IgD-negative memory B cell (primary cell): ENCODE data around the gene TAF10. TPM values are rescaled to one million over a fixed set of nuclear protein-coding genes. Genes with fewer than 3 reads are reported as not detected.

Experiments used
- H3K27ac Mint-ChIP-seq, 3 donors: one replicate each; pipeline ENCODE4 v1.8.0; 2020 to 2022; ENCODE audit warnings: mild to moderate bottlenecking in 3 of 3, mixed read lengths in 3 of 3, moderate library complexity in 1 of 3
- H3K27me3 Mint-ChIP-seq: one replicate; pipeline ENCODE4 v1.8.0; 2021; ENCODE audit warnings: mixed read lengths
- H3K36me3 Mint-ChIP-seq: one replicate; pipeline ENCODE4 v1.8.0; 2020; ENCODE audit warnings: mild to moderate bottlenecking, mixed read lengths
- H3K4me1 Mint-ChIP-seq, 3 donors: one replicate each; pipeline ENCODE4 v1.8.0; 2020 to 2022; ENCODE audit warnings: mixed read lengths in 3 of 3, mild to moderate bottlenecking in 1 of 3
- H3K4me3 Mint-ChIP-seq, 4 donors: one replicate each; pipeline ENCODE4 v1.8.0; 2020 to 2022; ENCODE audit warnings: mild to moderate bottlenecking in 4 of 4, mixed read lengths in 4 of 4, moderate library complexity in 3 of 4
- H3K9me3 Mint-ChIP-seq, 3 donors: one replicate each; pipeline ENCODE4 v1.8.0; 2020 to 2021; ENCODE audit warnings: mixed read lengths in 3 of 3, mild to moderate bottlenecking in 1 of 3
- polyA plus RNA-seq: library from polyadenylated mRNA; unstranded; fragments of 300-500 nt; fragmentation: Illumina TruSeq; gene quantifications from one replicate; pipeline ENCODE4 v1.2.3, GENCODE V29; 2021

Gene TAF10
- polyA plus RNA-seq, 1 donor from 2014 or later, result 256 TPM

- H3K27me3 Mint-ChIP-seq, result no peaks in the 10 kb centered on the region
- H3K27ac Mint-ChIP-seq, result no peak overlapping the region
- peaks cover 5% of the 10 kb centered on the region for H3K36me3 Mint-ChIP-seq
- H3K9me3 Mint-ChIP-seq, result no peaks in the 10 kb centered on the region
- H3K4me3 Mint-ChIP-seq, result no peak overlapping the region
- H3K4me1 Mint-ChIP-seq, result peaks cover 0 to 3% (median 0%) of the 10 kb centered on the region in 3 donors
These were observed 50.7 kb downstream of the TAF10 start for GRCh38 chr11:6561288-6561687.

Other genes starting within 250 kb of the TAF10 start
- gene SMPD1, start 221.7 kb downstream of the TAF10 start, polyA plus RNA-seq, result 4.9 TPM
- 21.4 TPM for gene APBB1, start 193.1 kb downstream of the TAF10 start, polyA plus RNA-seq
- 0.46 TPM for gene HPX, start 171.2 kb downstream of the TAF10 start, polyA plus RNA-seq
- 0.61 TPM for gene TRIM3, start 138.3 kb downstream of the TAF10 start, polyA plus RNA-seq
- 36.3 TPM for gene ARFIP2, start 130.9 kb downstream of the TAF10 start, polyA plus RNA-seq
- gene TIMM10B, start 130.7 kb downstream of the TAF10 start, polyA plus RNA-seq, result 25.4 TPM
- gene DNHD1, start 114.9 kb downstream of the TAF10 start, polyA plus RNA-seq, result 1.9 TPM
- 26.6 TPM for gene RRP8, start 8.6 kb downstream of the TAF10 start, polyA plus RNA-seq
- 80.5 TPM for gene ILK, start 8.4 kb downstream of the TAF10 start, polyA plus RNA-seq
- gene TPP1, start 7.2 kb upstream of the TAF10 start, polyA plus RNA-seq, result 163 TPM
- gene DCHS1, start 43.6 kb upstream of the TAF10 start, polyA plus RNA-seq, result 0.06 TPM
- gene MRPL17, start 71.1 kb upstream of the TAF10 start, polyA plus RNA-seq, result 15.8 TPM
- gene OR2AG2, start 159.8 kb upstream of the TAF10 start, polyA plus RNA-seq, result not detected
- gene OR2AG1, start 170.8 kb upstream of the TAF10 start, polyA plus RNA-seq, result not detected
- gene OR6A2, start 187.5 kb upstream of the TAF10 start, polyA plus RNA-seq, result not detected
- not detected for gene OR10A5, start 233.5 kb upstream of the TAF10 start, polyA plus RNA-seq